ENCODE results near the gene BPIFB2. TPM values are rescaled to one million over a fixed set of nuclear protein-coding genes. Genes with fewer than 3 reads are reported as not detected.

The BPIFB2 gene
- total RNA-seq, 3 donors from 2014 or later = 0.98 to 1.0 TPM; not detected in 1

DNA sequence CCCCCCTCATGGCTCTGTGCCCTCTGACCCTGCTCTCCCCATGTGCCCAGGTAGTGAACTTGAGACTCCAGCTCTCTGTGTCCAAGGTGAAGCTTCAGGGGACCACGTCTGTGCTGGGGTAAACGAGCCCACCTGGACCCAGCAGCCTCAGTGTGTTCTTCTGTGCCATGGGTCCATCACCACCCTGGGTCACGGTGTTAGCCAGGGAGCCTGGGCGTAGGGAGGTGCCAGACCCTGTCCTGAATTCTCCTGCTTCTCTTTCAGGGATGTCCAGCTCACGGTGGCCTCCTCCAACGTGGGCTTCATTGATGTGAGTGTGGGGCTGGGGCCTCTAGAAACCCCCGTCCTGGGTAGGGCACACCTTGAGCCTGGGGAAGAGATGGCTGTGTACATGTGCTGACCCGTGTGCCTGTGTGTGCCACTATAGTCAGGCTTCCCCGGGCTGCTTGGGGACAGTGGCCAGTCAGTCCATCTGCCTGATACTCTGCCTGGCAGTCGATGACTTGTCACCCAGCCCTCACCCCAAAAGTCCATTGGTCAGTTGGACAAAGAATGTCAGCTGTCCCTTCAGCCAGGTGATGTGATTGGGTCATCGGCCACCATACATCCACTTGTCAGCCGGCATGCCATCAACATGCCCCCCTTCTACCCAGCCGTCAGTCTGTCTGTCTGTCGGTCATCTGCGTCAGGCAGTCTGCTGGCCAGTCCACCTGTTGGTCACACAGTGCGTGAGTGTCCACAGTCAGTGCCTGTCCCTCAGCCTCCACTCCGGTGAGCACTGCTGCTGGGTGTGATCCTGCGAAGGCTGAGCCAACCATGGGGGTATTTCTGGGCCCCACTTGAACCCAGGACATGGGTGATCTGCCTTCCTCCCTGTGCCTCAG is 13.0 kb downstream of the BPIFB2 start:
- no peaks in the 10 kb centered on the region for H3K4me1 ChIP-seq
- peaks cover 0 to 15% of the 10 kb centered on the region in 2 donors for H3K27me3 ChIP-seq
- no peak overlapping the region for H3K27ac ChIP-seq
- H3K36me3 ChIP-seq = no peaks in the 10 kb centered on the region
- no peak for DNase-seq (ENCODE audit: low spot score in 2 of 2)
- H3K4me3 ChIP-seq = no peak overlapping the region
- TF ChIP-seq POLR2AphosphoS5 (IDR thresholded peaks at IDR 0.05) = no peak
- intact Hi-C loops (cut with DNase I; ENCODE audit: low total_unique reads) = no loop called here
- no peaks in the 10 kb centered on the region for H3K9me3 ChIP-seq

DNA sequence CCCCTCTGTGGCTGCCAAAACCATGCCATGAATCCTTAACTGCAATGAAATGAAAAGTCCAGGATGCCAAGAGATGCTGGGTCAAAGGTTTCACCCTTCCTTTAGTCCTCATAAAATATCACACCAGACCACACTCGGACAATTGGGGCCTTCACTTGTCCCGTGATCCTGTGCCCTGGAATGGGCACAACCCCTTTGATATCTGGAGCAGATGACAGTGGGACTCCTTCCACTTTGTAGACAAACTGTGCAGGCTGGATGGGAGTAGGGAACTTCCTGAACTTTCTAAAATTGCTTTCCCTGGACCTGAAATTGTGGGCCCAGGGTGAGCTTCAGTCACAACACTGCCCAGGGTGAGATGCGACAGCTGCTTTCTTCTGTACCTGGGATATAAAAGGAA is 14.4 kb downstream of the BPIFB2 start:
- Histone ChIP-seq H3K27me3 (peaks cover 0 to 1% of the 10 kb centered on the region in 2 donors), H3K27ac (no peak overlapping the region), H3K4me1 (no peaks in the 10 kb centered on the region), H3K9me3 (no peaks in the 10 kb centered on the region), H3K36me3 (no peaks in the 10 kb centered on the region), H3K4me3 (no peak overlapping the region)
- TF ChIP-seq, protein P1, sequence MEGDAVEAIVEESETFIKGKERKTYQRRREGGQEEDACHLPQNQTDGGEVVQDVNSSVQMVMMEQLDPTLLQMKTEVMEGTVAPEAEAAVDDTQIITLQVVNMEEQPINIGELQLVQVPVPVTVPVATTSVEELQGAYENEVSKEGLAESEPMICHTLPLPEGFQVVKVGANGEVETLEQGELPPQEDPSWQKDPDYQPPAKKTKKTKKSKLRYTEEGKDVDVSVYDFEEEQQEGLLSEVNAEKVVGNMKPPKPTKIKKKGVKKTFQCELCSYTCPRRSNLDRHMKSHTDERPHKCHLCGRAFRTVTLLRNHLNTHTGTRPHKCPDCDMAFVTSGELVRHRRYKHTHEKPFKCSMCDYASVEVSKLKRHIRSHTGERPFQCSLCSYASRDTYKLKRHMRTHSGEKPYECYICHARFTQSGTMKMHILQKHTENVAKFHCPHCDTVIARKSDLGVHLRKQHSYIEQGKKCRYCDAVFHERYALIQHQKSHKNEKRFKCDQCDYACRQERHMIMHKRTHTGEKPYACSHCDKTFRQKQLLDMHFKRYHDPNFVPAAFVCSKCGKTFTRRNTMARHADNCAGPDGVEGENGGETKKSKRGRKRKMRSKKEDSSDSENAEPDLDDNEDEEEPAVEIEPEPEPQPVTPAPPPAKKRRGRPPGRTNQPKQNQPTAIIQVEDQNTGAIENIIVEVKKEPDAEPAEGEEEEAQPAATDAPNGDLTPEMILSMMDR (IDR thresholded peaks at IDR 0.05) = no peak
- no peak for TF ChIP-seq POLR2A (IDR thresholded peaks at IDR 0.05)
- TF ChIP-seq POLR2AphosphoS5 (IDR thresholded peaks at IDR 0.05) = no peak
- DNase-seq (ENCODE audit: low spot score in 2 of 2) = no peak
- intact Hi-C loops (cut with DNase I; ENCODE audit: low total_unique reads) = no loop called here

DNA sequence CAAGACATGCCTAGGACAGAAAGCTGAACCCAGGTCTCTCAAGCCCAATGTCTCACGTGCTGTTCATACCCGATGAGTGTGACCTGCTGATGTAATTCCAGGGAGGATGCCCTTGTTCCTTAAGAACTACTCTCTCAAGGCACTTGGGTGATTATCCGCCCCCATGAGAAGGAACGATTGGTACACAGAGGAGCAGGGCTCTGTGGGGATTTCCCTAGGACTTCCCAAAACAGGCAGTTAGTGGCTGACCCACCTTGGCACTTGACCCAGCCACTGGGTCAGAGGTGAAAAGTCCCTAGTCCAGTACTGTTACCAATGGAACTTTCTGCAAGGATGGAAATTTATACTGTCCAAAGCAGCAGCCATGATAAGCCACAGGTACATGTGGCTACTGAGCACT is 14.8 kb downstream of the BPIFB2 start:
- no peak overlapping the region for H3K27ac ChIP-seq
- intact Hi-C loops (cut with DNase I; ENCODE audit: low total_unique reads) = no loop called here
- DNase-seq (ENCODE audit: low spot score in 2 of 2) = no peak
- no peaks in the 10 kb centered on the region for H3K27me3 ChIP-seq
- TF ChIP-seq POLR2A (IDR thresholded peaks at IDR 0.05) (no peak), POLR2AphosphoS5 (IDR thresholded peaks at IDR 0.05) (no peak)
- TF ChIP-seq, protein P1 (IDR thresholded peaks at IDR 0.05) = no peak
- no peak overlapping the region for H3K4me3 ChIP-seq
- no peaks in the 10 kb centered on the region for H3K4me1 ChIP-seq
- H3K9me3 ChIP-seq = no peaks in the 10 kb centered on the region
- H3K36me3 ChIP-seq = no peaks in the 10 kb centered on the region

DNA sequence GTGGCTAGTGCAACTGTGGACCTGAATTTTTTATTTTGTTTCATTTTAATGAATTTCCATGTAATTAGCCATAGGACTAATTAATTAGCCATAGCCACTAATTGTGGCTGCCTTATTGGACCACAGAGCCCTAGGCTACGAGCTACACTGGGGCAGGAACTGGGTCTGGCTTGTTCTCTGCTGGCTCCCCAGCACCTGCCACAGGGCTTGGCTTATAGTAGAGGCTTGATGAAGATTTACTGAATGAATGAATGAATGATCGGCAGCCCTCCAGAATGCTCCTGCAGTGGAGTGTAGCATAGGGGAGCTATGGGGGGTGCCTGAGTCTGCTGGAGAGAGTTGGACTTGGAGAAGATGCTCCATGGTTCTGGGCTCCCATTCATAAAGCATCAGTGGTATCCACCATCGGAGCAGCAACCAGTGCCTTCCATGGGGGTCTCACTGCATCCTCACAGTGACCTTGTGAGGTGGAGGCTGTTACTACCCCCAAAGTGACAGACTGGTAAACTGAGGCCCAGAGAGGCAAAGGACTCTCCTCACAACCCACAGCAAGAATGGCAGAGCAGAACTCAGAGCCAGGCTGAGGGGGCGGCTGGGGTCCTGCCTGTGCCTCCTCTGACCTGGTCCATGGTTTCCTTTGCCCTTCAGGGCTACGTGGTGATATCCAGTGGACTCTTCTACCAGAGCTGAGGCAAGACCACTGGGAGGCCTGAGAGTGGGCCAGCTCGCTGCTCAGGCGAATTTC is 15.4 kb downstream of the BPIFB2 start:
- Histone ChIP-seq H3K36me3 (no peaks in the 10 kb centered on the region), H3K9me3 (no peaks in the 10 kb centered on the region), H3K4me1 (no peaks in the 10 kb centered on the region), H3K4me3 (no peak overlapping the region), H3K27ac (no peak overlapping the region), H3K27me3 (no peaks in the 10 kb centered on the region)
- DNase-seq (ENCODE audit: low spot score in 2 of 2) = no peak
- TF ChIP-seq, protein P1 (IDR thresholded peaks at IDR 0.05) = no peak
- TF ChIP-seq POLR2A (IDR thresholded peaks at IDR 0.05) (no peak), POLR2AphosphoS5 (IDR thresholded peaks at IDR 0.05) (no peak)
- intact Hi-C loops (cut with DNase I; ENCODE audit: low total_unique reads) = no loop called here

DNA sequence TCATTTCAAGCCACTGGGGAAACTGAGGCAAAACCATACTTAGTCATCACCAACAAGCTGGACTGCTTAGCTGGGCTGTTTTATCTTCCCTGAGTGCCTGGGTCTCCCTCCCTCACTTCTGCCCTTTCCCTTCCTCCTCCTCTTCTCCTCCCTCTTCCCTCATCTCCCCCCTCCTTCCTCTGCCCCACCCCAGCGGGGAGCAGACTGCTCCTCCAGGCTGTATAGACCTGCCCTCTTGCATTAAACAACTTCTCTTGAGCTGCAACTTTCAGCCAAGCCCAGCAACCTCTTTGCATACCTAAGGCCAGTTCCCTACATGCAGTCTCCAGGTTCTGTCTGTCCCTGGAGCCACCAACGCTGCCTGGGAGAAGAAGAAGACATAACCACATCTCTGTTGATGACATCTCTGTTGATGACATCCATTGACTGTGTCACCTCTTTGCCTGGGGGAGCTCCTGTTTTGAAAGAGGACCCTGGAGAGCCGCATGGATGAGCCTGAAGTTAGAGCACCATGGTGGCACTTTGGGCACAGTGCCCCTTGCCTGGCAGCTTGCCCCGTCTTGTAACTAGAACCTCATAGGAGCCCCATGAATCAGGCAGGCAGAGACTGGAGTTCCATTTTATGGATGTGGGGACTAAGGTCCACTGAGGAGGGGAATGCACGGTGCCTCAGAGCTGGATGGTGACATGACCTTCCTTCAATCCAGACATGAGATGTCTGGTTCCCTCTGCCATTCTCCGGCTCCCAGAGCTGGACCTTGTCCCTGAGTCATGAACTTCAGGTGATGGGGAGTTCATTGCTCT is 16.1 kb downstream of the BPIFB2 start:
- H3K36me3 ChIP-seq = no peaks in the 10 kb centered on the region
- intact Hi-C loops (cut with DNase I; ENCODE audit: low total_unique reads) = no loop called here
- TF ChIP-seq, protein P1 (IDR thresholded peaks at IDR 0.05) = no peak
- no peak for TF ChIP-seq POLR2AphosphoS5 (IDR thresholded peaks at IDR 0.05)
- TF ChIP-seq POLR2A (IDR thresholded peaks at IDR 0.05) = no peak

More for the DNA sequence above, 16.1 kb downstream of the BPIFB2 start:
- no peaks in the 10 kb centered on the region for H3K9me3 ChIP-seq
- H3K27me3 ChIP-seq = no peaks in the 10 kb centered on the region
- no peak overlapping the region for H3K27ac ChIP-seq
- H3K4me1 ChIP-seq = no peaks in the 10 kb centered on the region
- H3K4me3 ChIP-seq = no peak overlapping the region
- DNase-seq (ENCODE audit: low spot score in 2 of 2) = no peak
